DMS153 treated with DMSO at 0.1 percent for 48 hours (cell line): Measurements from ENCODE around the gene PPP1R13B.
A peak's percentile ranks its signal among the peaks of the same experiment; 100 is the strongest.
"Not testable (repeated sequence)": the region's sequence is repeated elsewhere in the genome, so short reads cannot be mapped to it uniquely, and the experiment has no call there.

Experiments
- DNase-seq: peaks from one replicate; lab custom pipeline; 2025; ENCODE audit not compliant: unreplicated experiment; lab: John Stamatoyannopoulos, UW

Gene PPP1R13B

GRCh38 chr14:103859416-103860202 is 12.2 kb upstream of the PPP1R13B start:
- DNase-seq = no peak

- no peak for DNase-seq
Measured at GRCh38 chr14:103858063-103858781, 10.8 kb upstream of the PPP1R13B start.

- DNase-seq = no peak
Measured at GRCh38 chr14:103857256-103857655, 9.9 kb upstream of the PPP1R13B start.

GRCh38 chr14:103856607-103857006 is 9.2 kb upstream of the PPP1R13B start:
- DNase-seq = no peak

DNA sequence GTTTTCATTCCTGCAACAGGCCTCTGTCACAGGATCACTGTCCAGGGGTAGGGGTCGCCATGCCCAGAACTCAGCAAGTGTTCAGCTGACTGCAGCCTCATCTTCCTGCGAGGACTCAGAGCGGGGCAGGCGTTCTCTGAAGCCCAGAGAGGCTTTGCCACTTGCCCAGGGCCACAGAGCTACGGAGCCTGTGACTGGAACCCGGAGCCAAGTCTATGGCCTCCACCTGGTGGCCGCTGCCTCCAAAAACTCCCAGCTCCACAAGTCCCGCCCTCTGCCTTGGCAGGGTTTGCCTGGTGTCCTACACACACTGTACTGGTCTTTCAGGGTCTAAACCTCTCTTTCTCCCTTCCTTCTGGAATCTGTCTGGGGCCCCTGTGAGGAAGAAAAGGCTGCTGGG is 8.7 kb upstream of the PPP1R13B start:
- no peak for DNase-seq

DNA sequence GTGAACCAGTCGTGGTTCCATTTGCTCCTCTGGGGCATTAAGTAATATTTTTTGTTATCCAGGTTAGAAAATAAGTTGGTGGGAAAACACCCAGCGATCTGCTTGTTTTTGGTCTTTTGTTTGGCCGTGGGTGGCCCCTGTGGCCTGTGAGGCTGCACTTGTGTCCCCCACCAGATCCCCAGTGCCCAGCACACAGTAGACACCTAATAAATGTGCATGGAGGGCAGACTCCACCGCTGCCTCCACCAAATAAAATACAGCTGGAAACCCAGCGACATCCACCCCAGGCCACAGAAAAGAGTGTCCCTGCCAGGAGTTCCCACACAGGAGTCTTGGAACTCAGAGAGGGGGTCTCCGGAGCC is 8.3 kb upstream of the PPP1R13B start:
- no peak for DNase-seq

DNA sequence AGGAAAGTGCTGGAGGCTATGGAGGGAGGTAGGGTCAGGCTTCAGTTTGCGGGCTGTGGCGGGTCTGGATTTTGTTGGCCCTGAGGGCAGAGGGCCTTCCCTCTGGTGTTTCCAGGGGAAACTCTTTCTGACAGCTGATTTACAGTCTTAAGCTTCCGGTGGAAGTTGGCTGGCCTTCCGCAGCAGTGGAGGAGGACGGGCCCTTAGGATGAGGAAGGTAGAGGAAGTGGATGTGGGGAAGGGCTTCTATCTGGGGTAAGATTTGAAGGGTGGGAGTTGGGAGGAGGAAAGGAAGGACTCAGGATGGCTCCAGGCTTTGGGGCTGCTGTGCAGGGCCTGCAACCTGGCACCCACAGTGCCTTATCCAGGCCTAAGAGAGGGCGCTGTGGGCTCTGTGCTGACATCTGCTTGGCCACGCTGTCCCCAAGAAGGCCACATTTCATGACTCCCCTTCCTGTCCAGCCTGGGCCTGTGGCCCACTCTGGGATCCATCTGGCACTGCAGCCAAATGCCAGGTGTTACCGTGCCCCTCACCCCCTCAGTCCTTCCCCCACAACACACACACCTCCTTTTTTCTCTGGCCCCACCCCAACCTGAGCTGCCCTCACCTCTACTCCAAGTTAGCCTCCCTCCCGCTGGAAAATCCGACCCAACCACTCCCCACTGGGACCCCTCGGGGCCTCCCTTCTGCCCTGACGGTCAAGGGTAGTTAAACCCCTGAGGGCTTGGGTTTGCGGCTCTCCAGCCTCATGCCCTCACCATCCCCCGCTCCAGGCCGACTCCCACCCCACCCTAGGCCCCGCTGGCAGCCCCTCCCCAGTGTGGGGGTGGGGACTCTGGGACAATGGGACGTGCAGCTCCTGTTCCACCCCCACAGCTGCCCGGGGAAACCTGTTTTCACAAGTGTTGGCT is 7.7 kb upstream of the PPP1R13B start:
- DNase-seq = peak; percentile 15

DNA sequence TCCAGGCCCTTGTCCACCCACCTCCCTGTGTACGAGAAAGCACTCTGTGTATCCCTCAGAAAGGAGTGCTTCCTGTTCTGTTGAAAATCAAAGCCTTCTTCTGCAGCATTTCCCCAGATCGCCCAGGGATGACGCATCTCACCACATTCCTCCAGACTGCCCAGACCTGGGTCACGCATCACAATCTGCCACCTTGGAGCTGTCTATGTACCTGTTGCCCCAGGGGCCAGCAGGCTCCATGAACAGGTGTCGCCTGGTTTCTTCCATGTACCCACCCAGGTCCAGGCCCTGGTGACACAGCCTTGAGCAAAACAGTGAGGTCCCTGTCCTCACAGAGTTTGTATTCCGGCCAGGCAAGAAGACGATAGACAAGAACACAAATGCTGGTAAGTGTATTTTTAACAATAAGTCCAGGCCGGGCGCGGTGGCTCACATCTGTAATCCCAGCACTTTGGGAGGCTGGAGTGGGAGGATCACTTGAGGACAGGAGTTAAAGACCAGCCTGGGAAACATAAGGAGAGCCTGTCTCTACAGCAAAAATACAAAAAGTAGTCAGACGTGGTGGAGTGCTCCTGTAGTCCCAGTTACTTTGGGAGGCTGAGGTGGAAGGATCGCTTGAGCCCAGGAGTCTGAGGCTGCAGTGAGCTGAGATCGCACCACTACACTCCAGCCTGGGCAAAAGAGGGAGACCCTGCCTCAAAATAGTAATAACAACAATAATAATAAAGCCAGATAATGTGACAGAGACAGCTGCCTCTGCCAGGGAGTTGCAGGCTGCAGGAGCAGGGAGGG is 6.8 kb upstream of the PPP1R13B start:
- no peak for DNase-seq

DNA sequence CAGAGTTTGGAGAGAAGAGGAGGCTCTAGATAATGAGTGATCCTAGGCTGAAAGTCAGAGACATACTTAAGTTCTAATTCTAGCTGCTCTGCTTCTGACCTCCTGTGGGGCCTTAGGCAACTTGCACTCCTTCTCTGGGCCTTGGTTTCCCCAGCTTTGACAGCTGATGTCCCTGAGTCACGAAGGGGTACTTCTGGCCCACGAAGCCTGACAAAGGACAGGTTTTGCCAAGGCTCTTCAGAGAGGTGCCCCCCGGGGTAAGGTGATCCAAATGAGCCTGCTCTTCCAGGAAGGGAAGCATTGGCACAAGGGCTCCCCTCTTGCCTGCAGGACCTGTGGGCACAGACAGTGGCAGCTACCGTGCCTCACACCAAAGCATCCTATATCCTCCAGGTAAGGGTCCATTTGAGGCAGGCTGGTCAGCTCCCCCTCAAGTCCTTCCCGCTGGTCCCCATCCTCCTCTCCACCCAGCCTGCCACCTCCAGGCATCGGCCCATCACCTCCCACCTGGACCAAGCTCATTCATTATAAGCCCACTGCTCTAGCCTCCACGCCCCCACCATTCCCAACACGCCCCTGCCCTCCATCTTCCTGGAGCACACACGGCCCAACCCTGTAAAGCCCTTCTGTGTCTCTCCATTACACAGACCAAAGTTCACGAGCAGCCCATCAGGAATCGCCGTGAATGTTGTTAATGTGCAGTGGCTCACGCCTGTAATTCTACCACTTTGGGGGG is 1.9 kb upstream of the PPP1R13B start:
- DNase-seq = no peak

DNA sequence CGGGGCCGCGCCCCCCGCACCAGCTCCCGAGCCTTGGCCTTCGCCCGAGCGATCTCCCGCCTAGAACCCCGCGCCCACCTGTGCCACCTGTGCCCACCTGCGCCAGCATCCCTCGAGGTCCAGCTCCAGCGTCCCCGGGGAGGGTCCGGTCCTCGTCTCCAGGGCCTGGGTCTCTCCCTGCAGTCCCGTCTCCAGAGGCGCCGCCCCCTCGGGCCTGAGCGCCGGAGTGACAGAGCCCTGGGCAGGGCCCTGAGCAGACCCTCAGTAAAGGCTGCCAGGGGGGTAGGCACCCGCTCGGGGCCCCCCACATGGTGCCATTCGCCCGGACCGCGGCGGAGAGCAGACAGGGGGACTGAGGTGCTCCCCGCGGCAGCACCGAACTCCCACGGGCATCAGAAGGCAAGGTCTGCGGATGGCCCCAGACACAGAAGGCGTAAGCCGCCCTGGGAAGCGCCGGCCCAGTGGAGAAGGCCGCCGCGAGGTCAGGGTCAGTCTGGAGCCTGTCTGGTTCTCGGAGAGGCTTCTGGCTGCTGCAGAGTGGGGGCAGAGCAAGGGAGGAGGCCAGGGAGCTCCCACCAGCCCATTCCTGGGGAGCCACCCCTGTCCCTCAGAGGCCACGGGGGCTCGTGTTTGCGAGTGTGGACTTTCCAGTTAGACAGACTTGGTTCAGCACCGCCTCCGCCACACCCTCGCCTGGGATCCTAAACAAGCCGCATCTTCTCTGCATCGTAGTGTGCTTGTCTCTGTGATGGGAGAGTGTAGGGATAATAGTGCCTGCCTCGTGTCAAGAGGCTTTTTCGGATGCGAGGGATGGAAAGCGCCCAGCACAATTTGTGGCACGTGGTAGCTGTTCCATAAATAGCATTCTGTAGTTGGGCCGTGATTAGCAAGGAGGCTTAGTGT is 1.1 kb upstream of the PPP1R13B start:
- no peak for DNase-seq

DNA sequence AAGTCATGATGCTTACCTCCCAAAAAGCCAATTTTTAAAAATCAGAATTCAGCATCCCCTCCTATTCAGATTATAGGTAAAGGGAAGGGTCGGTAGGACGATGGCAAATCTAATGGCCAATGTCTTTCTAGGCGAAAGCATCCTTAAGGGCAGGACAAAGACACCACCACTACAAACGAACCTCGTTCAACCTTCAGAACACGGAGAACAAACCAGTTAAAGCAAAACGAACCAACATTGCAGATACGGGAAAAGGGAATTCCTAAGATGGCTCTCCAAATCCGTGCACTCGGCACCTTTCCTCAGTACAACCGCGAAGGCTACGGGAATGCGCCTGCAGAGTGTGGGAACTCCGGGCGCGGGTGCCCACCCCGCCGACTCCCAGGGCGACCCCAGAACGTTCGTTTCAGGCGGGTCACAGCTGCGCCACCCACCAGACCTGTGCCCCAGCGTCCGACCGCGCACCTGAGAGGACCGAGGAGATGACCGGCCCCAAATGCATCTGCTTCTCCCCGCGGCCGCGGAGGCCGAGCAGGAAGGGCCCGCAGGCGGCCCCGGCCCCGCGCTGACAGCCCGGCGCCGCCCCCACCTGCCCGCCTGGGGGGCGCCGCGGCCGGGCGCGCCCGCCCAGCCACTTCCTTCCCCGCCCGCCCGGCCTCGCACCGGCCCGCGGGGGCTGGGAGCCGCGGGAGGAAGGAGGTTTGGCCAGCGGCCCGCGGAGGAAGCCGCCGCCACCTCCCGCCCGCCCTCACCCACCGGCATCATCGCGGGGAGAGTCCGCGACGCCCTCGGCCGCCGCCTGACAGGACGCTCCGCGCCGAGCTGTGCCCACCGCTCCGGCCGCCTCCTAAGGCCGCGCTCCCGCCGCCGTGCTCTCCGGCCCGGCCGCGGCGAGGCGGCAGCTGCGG is 578 bp downstream of the PPP1R13B start:
- DNase-seq = no peak

DNA sequence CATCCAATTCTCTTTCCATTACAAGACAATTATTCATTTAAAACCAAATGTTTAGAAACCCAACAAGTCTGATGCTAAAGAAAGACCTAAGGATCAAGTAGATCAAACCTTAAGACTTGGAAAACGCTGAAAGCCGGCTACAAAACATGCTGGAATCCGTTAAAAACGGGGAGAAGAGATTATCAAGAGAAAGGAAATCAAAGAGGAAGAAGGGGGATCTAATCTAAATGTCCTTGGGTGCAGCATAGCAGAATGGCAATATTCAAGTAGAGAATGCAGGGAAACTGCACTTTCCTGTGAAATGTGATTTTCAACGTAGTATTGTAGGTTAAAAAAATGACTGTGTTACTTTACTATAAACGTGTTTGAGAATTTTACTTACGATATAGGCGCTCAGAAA is 1.3 kb downstream of the PPP1R13B start:
- no peak for DNase-seq

- DNase-seq = no peak
Measured at GRCh38 chr14:103845327-103845726, 2.0 kb downstream of the PPP1R13B start.

- not testable (repeated sequence) for DNase-seq
Measured at GRCh38 chr14:103841265-103841664, 6.1 kb downstream of the PPP1R13B start.

- DNase-seq = no peak
Measured at GRCh38 chr14:103840014-103840413, 7.4 kb downstream of the PPP1R13B start.

DNA sequence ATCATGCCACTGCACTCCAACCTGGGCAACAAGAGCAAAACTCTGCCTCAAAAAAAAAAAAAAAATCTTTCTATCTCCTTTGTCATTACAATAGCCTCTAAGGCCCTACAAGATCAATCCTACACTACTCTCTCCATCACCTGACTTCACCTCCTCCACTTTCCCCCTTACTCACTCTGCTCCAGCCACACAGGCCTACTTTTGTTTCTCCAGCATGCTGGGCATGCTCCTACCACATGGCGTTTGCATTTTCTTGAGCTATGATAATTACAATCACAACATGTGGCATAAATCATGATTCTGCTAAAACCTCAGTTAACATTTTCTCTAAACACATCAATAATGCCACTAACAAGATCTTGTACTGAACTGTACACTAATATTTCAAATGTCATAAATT is 7.8 kb downstream of the PPP1R13B start:
- no peak for DNase-seq

- DNase-seq = no peak
Measured at GRCh38 chr14:103838117-103838516, 9.3 kb downstream of the PPP1R13B start.
